EL (cell line): ENCODE data around the gene PTPN20.

Experiments used
- DNase-seq: peaks from one replicate; pipeline ENCODE4 v3.0.0-alpha.2; 2016

The PTPN20 gene

DNA sequence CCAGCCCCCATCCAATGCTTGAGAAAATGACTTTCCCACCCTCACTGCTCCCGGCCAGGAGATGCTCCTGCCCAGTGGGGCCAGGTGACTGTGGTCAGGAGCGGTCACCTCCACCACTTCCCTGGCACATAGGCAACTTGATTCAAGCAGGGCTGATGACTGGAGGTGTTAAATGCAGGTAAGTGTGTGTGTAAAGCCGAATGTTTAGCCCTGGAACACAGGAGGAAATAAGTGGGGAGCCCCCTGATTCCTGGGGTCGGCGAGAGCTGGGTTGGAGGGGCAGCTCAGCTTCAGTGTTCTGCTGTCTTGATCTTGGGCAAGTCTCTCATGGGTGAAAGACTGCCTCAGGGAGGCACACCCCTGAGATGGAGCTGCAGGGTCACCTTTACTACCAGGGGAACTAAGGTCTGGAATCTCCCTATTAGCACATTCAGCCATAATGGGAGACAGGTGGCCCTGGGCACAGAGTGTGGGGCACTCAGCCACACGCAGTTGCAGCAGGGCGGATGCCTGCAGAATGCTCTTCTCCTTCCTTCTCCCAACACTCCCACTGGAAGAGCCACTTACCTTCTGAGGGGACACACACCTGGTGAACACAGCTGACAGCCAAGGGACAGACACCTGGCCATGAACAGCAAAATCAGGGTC is 124.1 kb downstream of the PTPN20 start:
- no peak for DNase-seq

DNA sequence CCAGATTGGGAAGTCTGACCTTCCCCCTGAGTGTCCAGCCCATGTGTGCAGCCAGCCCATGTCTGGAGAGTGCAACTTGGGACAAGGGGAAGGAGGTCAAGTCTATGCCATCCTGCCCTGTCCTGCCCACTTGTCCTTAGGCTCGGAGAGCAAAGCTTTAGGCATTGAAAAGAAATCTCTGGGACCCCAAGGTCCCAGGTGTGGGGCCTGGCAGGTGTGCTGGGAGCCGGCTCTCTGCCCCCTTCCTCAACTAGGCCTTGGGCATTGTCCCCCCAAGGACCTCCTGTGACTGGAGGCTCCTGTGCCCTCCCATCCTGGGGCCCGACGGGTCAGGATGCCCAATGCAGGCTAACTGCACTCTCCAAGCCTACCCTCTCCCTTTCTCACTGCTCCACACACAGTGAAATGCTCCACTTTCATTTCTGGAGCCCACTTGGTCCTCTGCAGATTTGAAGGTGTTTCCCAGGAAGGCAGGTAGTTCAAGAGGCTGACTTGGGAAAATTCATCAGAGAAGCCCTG is 124.7 kb downstream of the PTPN20 start:
- DNase-seq = no peak

DNA sequence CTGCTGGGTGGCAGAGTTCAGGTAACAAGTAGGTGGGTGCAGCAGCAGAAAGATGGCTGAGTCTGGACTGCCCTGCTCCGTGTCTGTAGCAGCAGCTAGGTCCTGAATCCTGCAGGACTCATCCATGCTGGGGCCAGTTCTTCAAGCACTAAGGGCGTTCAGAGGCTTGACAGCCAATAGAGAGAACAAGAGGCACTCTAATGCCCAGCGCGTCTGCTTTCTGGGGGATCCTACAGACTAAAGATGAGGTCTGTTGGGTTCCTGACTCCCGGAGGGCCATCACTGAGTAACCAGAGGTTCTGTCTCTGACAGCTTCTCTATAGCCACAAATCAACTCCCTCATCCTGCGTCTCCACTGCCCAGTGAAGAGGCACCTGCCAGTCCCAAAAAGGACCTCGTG is 125.5 kb downstream of the PTPN20 start:
- DNase-seq = no peak

DNA sequence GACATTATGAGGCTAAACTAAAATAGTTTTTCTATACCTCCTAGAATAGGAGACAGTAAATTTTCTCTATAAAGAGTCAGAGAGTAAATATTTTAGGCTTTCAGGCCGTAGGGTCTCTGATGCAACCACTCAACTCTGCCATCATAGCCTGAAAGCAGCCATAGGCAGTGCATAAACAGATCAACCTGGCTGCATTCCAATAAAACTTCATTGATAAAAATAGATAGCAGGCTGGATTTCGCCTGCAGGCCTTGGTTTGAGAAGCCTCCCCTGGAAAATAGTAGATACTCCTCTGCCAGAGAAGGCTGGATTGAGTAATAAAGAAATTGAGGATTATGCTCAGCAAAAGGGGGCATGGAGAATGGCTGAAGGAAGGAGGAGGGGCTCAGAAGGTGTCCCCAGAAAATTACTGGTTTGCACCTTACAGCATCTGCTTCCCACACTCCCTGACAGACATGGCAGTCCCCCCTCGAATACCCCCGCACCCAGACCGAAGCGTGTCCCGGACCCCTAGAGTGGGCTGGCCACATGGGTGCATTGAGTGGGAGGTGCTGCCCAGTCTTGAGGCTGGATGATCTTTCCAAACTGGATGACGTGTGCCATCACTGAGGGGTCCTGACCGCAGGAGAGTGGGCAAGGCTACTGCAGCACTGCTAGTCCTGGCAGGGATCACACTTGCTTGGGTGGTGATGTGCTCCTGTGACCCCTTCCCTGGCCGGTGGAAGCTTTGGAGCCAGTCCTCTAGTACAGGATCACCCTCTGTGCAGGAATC is 126.6 kb downstream of the PTPN20 start:
- DNase-seq = no peak

DNA sequence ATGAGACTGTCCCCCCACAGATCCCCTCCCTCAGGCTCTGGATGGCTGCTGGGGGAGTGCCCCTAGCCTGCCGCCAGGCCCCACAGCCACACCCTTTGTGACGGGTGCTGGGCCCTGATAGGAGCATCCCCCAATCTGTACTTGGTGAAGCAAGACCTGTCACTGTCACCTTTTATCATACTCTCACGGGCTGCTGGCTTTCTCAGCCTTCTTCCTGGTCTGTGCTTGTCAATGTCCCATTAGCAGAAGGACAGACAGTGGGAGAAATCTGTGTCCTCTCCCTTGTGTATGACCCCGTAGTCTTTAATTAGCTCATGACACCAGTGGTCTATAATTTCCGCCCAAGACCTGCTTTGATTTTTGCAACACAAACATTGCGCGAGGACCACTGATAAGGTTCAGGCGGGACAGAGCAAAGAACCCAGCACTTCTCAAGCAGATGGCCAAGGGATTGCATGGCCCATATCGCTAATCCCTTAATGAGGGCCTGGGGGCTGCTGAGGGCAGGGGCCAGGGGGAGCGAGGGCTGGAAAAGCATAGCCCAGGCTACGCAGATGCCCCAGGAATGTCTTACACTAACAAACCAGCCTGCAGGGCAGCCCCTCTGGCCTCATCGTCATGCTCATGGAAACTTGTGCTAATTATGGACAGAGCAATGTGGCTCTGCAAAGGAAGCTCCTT is 127.8 kb downstream of the PTPN20 start:
- DNase-seq = no peak

DNA sequence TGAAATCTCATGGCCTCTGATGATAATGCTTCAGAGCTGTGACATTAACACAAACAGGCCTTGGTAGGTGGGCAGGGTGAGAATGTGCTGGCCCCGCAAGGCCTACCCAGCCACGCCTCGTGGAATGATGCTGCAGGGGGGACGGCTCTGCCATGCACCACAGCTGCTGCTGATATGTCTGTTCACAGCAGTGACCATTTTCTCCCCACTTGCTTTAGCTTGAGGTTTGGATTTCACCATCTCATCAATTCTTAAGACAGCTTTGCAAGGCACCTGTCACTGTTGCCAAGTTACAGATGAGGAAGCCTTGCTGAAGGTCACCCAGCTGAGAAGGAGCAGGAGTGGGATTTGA is 128.3 kb downstream of the PTPN20 start:
- DNase-seq = no peak

DNA sequence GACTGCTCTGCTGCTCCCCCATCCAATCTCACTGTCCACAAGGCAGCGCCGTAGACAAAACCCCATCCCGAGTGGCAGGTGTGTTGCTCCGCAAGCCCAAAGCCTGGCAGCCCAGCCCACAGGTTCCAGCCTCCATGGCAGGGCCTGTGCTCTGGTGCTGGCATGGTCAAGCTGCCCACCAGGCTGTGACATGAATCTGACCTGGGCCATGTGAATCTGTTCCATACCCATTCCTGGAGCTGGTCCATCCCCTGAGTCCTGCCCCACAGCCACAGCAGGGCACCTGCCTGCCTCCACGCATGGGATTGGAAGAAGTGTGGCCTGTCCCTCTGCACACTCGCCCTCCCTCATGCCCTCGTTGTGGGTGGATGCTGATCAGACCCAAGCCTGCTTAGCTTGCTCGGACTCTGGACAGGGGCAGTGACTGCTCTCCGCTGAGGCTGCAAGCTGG is 128.8 kb downstream of the PTPN20 start:
- no peak for DNase-seq

DNA sequence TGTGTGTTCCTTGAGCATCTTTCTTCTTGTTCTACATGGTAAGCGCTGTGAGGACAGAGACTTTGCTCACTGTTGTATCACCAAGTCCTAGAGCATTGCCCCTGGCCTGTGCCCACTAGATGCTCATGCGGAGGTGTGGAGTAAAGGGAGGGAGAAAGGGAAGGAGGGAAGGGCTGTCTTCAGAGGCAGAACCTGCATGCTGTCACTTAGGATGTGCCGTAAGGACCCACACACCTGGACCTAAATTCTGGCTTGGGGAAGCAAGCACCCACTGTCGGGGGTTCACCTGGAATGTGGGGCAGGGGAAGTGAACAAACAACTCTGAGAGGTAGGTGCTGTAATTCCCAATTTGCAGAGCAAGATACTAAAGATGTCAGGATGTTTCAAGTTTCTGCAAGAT is 129.5 kb downstream of the PTPN20 start:
- no peak for DNase-seq

DNA sequence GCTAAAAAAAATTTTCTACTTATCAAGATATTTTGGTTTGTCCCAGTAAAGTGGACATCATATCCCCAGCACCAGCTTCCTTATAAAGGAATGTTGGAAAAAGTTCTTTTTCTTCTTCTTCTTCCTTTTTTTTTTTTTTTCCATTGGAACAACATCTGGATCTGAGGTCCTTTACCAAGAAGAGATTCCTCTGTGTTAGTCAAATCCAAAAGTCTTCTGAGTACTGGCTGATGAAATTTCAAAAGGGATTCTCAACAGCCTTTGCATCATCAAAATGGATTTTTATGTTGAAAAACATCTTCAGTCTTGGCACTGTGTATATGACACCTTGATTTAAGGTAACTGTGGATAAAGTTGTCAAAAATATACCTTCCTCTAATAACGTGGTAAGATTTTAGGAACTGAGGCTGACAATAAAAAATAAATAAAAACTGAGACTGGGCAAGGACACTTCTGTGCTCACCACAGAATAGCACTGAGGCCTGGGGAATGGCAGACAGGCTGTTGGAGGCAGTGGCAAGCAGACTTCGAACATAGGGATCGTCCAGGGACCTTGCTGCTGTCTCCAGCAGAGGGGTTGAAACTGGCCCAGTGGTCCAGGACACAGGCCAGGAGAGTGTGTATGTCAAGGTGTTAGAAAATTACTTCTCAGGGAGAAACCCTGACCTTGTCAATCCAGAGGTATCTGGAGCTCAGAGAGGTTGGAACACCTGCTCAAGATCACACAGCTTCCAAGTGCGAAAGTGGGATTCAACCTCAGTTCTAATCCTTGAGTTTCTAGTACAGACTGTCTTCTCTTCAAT is 130.4 kb downstream of the PTPN20 start:
- DNase-seq = no peak

DNA sequence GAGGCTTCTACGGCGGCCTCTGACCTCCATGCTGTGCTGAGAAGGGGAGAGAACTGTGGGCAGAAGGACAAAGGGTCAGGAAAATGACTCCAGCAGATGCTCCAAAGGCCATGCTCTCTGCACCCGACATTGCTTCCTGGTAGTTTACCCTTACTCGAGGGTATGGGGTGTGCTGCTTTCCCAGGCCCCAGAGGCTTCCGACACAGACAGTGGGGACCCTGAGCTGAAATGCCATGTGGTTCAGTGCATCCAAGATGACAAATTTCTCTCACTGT is 130.9 kb downstream of the PTPN20 start:
- DNase-seq = no peak

DNA sequence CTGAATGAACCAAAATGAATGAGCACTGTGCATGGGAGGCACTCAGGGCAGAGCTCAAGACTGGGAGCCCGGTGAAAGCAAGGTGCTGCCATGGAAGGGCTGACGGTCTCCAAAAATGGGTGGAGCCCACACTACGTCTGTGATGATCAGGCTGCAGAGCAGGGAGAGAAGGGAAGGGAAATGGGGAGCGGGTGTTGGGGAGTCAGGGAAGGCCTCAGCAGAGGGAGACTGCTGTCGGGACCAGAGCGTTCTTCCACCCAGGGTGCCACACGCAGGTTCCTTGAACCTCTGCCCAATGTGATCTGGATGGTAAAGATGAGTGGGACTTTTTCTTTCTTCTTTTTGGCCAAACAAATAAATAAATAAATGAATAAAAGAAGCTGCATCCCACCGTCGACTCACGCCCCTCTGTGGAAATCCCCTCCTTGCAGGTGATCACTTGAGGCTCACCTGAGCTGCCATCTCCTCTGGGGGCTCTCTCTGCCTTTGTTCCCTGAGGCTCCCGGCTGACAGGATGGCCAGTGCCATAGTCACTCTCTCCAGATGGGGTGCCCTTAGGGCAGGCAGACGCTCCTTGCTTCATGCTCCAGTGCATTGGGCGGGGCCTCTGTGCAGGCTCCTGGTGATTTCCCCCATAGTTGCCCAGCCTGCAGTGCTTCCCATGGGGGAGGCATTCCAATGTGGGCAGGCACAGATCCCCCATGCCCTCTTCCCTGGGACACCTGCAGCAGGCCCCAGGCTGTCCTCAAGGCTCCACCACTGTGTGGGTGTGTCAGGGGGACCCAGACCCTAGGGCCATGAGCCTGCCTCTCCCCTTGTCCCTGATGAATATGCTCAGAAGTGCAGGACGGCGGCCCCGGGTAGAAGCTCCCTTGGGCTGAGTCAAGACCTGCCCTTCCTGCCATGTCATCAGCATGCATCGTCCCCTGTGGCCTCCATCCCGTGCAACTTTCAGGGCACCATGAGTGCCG is 131.8 kb downstream of the PTPN20 start:
- DNase-seq = no peak

DNA sequence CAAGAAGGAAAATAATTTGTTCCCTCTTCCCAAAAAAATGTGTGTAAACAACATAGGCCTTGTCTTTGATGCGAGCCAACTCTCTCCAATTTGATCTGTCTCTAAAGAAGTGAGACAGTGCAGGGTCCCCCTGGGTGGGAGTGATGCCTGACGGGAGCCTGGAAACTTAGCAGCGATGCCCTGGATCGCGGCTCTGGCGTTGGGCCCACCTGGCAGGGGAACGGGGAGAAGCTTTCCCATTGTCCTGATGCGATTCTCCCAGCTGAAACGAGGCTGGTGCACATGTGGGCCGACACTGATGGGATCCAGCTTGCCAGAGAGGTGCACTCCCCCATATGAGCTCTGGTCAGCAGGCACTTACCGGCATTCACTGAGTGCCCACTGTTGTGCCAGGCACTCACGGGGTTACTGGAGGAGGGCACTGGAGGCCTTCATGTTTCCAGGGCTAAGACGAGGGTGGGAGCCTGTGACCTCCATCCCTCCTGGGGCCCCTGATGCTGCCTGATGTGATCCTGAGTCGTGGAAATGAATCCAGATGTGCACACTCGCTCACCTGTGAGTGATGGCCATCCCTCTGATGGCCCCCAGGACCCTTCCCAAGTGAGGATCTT is 132.8 kb downstream of the PTPN20 start:
- no peak for DNase-seq

DNA sequence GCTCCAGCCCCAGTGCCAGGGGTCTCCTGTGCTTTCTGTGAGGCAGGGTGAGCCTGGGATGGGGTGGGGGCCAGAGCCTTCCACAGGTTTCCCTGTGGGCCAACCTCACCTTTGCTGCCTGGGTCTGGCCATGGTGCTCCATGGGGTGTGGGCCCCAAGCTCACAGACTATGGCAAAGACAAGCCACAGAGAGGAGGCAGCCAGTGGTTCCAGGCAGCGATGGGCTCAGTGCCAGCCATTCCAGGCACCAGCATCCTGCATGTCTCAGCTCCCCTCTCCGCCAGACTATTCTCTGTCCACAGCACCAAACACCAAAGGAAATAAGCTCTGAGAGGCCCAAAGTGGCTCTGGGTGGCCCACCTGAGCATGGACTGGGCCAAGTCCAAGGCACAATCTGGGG is 133.5 kb downstream of the PTPN20 start:
- DNase-seq = no peak

DNA sequence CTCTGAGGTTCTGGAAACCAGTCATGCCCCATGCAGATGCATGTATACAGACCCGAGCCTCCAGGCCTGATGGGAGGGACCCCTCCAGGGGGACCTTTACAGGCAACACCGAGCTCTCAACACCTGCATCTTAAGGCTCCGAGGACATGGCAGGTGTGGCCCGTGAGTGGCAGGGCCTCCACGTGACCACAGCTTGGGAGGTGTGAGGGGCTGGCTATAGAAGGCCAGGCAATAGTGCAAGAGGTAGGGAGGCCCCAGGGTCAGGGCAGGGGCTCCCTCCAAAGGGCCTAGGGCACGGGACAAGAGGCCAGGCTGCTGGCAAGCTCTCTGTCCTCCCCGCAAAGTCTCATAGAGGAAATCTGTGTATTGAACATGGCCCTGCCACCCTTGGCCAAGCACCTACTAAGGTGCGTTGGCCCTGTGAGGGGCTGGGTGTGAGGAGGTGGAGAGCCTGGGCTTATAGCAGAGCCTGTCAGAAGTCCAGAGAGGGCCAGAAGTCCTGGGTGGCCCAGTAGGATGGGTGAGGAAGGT is 134.2 kb downstream of the PTPN20 start:
- no peak for DNase-seq

DNA sequence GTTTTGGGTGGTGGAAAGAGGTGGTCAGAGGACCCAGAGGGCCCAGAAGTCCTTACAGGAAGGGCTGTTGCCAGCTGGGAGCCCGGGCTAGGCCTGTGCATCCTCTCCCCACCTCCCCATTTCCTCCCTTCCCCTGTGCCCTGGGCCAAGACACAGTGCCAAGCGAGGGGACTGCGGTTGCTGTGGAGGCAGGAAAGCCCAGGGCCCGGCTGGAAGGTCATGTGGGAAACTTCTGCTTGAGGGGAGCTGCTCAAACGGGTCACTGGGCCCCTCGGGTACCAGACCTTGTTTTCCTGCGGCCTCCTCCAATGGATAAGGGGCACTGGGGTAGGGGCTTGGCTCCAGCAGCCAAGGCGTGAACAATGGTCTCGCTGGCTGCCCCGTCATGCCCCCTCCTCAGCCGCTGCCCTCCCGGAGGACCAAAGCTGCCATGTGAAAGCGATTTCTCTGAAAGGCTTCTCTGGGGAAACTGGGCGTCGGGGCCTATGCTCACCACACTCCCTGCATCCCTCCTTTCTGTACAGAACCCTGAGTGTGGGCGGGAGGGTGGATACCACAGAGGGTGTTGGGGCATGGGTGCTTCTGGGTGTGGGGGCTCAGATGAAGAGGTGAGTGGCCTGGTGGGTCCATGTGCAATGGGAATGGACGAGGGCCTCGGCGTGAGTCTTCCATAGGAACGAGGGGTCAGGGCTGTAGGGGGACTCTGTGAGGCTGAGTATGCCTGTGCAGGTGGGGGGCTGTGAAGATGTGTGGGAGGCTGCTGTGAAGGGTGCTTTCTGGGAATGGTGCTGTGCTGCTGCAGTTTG is 135.3 kb downstream of the PTPN20 start:
- no peak for DNase-seq

DNA sequence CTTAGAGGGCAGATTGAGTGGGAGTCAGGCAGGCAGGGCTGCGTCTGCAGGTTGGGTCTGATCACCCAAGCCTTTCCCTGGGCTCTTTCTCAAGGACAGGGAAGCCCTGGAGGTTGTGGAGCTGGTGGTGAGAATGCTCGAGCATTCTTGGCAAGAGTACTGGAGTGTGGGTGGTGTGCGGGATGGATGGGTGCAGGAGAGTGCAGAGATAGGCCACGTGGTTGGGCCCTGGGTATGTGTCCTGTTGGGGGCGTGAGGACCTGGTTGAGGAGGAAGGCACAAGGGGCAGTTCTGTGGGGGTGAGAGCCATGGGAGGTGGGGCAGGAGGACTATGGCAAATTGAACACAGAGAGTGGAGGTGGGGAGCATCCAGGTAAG is 135.9 kb downstream of the PTPN20 start:
- no peak for DNase-seq

DNA sequence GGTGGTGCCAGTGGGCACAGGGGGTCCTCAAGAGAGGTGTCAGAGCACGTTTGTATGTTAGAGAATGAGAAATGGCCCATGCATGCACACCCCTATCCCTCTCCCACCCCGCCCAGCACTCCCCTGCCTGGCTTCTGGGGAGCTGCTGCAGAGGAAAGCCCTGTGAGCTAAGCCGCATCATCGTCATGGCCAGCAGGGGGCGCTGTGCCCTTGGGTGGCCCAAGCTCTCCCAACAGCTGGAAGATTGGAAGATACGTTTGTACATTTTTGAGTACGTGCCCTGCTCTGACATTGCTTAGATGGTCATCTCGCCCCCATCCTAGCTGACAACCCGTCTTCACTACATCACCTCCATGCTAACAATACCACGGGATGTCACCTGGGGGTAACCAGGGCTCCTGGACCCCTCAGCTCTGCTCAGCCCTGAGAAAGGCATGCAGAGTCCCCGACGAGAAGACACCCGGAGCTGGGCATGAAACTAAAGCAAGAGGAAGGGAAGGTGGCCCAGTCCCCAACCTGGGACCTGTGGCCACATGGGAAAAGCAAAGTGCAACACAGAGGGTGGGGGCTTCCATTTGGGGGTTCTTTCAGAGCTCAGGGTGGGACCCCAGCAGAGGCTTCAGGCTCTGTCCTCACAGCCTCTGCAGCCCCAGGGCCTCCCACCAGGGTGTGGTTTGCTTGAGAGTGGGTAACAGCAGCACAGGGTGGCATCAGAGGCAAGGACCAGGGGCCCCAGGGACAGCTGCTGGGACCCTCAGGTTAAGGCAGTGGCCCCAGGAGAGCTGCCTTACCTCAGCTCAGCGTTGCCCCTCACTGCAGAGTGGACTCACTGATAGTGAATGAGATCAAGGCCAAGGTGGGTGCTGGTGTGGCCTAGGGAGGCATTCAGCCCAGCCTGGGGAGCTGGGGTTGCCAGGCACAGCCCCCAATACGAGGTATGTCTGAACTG is 136.6 kb downstream of the PTPN20 start:
- DNase-seq = peak; percentile 54

DNA sequence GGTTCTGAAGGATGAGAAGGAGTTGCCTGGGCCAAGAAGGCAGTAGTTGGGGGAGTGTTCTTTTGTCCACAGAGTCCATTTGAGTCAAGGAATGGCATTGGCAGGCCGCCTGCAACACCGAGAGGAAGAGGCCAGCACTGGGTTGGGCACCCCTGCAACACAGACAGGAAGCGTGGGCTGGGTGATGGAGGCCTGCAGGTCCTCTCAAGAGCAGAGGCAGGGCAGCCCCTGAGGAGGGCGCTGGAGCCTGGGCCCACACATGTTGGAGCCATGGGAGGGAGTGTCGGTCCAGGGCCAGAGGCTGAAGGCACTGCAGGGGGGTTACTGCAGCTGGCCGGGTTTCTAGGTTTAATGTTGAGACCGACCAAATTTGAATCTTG is 137.3 kb downstream of the PTPN20 start:
- DNase-seq = no peak
